Vagina (tissue), 2 donors: Measurements from ENCODE around the gene LCOR.

ENCODE experiments used
- POLR2A ChIP-seq, 2 donors: fragments of 450-650 bp; IDR thresholded peaks; one replicate each; pipeline ENCODE4 v1.6.1; 2017; ENCODE audit warnings: antibody characterized with exemption in 2 of 2, mild to moderate bottlenecking in 2 of 2, moderate library complexity in 2 of 2
- POLR2AphosphoS5 ChIP-seq, 2 donors: sonication (generic); formaldehyde crosslinking; IDR thresholded peaks; one replicate each; pipeline ENCODE4 v1.9.0; 2017; ENCODE audit warnings: antibody characterized with exemption in 2 of 2, mild to moderate bottlenecking in 2 of 2, low read depth in 1 of 2; ENCODE audit not compliant: insufficient read depth in 1 of 2
- TF ChIP-seq, protein P1 (sequence below), 3 experiments: fragments of 450-650 bp in 2 of 3; fragments of 200-600 bp in 1 of 3; sonication (generic) in 1 of 3; IDR thresholded peaks; one replicate each; pipeline ENCODE4 v1.5.1; 2017 to 2019; ENCODE audit warnings: antibody characterized with exemption in 3 of 3, mild to moderate bottlenecking in 2 of 3, moderate library complexity in 2 of 3

DNA sequence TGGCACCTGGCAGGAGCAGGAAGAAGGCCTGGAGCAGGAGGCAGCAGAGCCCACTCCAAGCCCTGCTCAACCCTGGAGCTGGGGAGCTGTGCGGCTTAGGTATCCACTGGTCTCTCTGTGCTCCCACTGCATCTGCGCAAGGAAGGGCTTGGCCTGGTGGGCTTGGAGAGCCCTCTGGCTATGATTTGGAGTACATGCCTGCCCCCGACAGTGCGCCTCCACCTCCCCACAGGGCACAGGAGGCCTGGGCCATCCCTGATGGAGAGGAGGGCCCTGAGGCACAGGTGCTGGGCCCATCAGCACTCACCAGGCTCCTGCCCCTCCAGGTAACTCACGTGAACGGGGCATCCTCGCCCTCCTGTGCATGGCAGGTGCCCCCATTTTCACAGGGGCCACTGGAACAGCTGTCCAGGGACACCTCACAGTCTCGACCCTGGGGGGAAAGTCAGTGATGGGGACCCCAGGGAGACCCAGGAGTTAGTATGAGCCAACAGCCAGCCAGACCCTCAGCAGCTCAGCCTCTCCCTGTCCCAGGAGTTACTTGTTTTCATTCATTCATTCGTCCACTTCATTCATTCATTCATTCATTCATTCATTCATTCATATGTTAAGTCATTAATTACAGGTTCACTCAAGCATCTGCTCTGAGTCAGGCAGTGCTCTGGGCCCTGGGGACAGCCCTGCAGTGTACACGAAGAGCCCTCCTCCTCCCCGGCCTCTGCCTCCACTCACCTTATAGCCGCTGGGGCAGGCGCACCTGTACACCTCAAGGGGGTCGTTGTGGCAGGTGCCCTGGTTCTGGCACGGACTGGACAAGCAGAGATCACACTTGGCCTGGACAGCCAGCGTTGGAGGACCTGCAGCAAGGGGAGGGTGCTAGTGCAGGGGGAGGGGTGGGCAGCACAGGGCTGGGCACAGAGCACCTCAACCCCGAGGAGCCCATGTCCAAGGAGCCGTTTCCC, 186.4 kb downstream of the LCOR start:
- TF ChIP-seq, protein P1, sequence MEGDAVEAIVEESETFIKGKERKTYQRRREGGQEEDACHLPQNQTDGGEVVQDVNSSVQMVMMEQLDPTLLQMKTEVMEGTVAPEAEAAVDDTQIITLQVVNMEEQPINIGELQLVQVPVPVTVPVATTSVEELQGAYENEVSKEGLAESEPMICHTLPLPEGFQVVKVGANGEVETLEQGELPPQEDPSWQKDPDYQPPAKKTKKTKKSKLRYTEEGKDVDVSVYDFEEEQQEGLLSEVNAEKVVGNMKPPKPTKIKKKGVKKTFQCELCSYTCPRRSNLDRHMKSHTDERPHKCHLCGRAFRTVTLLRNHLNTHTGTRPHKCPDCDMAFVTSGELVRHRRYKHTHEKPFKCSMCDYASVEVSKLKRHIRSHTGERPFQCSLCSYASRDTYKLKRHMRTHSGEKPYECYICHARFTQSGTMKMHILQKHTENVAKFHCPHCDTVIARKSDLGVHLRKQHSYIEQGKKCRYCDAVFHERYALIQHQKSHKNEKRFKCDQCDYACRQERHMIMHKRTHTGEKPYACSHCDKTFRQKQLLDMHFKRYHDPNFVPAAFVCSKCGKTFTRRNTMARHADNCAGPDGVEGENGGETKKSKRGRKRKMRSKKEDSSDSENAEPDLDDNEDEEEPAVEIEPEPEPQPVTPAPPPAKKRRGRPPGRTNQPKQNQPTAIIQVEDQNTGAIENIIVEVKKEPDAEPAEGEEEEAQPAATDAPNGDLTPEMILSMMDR (IDR thresholded peaks at IDR 0.05), result no peak
- no peak for TF ChIP-seq POLR2A (IDR thresholded peaks at IDR 0.05)
- TF ChIP-seq POLR2AphosphoS5 (IDR thresholded peaks at IDR 0.05; ENCODE audit: insufficient read depth in 1 of 2, low read depth in 1 of 2), result no peak
